Progenitor cell of endocrine pancreas (in vitro differentiated cells): ENCODE measurements around the gene NETO1. TPM values are rescaled to one million over a fixed set of nuclear protein-coding genes. Genes with fewer than 3 reads are reported as not detected.

Experiments
- DNase-seq: peaks from one replicate; pipeline ENCODE4 v3.0.0; 2021; ENCODE audit warnings: low spot score; ENCODE audit not compliant: unreplicated experiment
- H3K27ac Mint-ChIP-seq: 2 replicates; pipeline ENCODE4 v1.8.0; 2021; ENCODE audit warnings: mild to moderate bottlenecking, moderate library complexity, mixed read lengths
- H3K27me3 Mint-ChIP-seq: 2 replicates; pipeline ENCODE4 v1.8.0; 2021; ENCODE audit warnings: mixed read lengths
- H3K36me3 Mint-ChIP-seq: 2 replicates; pipeline ENCODE4 v1.8.0; 2022; ENCODE audit warnings: mixed read lengths; ENCODE audit not compliant: insufficient read depth
- H3K4me1 Mint-ChIP-seq: 2 replicates; pipeline ENCODE4 v1.8.0; 2021; ENCODE audit warnings: low read depth, mixed read lengths
- H3K4me3 Mint-ChIP-seq: 2 replicates; pipeline ENCODE4 v1.8.0; 2021; ENCODE audit warnings: low read depth, mild to moderate bottlenecking, moderate library complexity, mixed read lengths
- H3K9me3 Mint-ChIP-seq: 2 replicates; pipeline ENCODE4 v1.8.0; 2021; ENCODE audit warnings: low read depth, mixed read lengths
- total RNA-seq: library from RNA; stranded (reverse); gene quantifications from 2 replicates; pipeline ENCODE4 v1.2.1, GENCODE V29; 2021
- TF ChIP-seq, protein P1 (sequence below): fragments of 200-600 bp; sonication (generic); IDR thresholded peaks from one replicate; pipeline ENCODE4 v1.5.0; 2021; ENCODE audit warnings: antibody characterized with exemption, mild to moderate bottlenecking; ENCODE audit not compliant: unreplicated experiment

Gene NETO1
- total RNA-seq, 1 donor from 2014 or later: 52.4 TPM

DNA sequence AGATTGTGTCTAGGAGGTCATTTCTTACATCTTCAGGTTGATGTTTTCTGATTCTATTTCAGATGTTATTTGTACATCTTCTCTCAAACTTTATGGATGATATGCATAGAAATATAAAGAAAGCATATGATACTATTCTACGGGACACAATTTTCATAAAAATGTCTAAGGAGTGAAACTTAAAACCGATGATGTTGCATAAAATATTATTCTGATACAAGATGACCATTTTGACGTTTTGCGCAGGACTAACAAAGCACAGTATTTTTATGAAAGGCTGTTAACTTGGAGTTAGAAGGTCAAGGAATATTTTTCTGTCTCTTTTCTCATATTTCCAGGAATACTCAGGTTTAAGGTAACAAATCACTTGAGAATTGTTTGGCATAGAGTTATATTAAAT, 8.7 kb downstream of the NETO1 start:
- Mint-ChIP-seq H3K36me3 (peaks cover 41% of the 10 kb centered on the region), H3K4me1 (no peaks in the 10 kb centered on the region), H3K27ac (no peak overlapping the region), H3K9me3 (no peaks in the 10 kb centered on the region), H3K4me3 (no peak overlapping the region), H3K27me3 (no peaks in the 10 kb centered on the region)
- DNase-seq: no peak
- TF ChIP-seq, protein P1, sequence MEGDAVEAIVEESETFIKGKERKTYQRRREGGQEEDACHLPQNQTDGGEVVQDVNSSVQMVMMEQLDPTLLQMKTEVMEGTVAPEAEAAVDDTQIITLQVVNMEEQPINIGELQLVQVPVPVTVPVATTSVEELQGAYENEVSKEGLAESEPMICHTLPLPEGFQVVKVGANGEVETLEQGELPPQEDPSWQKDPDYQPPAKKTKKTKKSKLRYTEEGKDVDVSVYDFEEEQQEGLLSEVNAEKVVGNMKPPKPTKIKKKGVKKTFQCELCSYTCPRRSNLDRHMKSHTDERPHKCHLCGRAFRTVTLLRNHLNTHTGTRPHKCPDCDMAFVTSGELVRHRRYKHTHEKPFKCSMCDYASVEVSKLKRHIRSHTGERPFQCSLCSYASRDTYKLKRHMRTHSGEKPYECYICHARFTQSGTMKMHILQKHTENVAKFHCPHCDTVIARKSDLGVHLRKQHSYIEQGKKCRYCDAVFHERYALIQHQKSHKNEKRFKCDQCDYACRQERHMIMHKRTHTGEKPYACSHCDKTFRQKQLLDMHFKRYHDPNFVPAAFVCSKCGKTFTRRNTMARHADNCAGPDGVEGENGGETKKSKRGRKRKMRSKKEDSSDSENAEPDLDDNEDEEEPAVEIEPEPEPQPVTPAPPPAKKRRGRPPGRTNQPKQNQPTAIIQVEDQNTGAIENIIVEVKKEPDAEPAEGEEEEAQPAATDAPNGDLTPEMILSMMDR: no peak

DNA sequence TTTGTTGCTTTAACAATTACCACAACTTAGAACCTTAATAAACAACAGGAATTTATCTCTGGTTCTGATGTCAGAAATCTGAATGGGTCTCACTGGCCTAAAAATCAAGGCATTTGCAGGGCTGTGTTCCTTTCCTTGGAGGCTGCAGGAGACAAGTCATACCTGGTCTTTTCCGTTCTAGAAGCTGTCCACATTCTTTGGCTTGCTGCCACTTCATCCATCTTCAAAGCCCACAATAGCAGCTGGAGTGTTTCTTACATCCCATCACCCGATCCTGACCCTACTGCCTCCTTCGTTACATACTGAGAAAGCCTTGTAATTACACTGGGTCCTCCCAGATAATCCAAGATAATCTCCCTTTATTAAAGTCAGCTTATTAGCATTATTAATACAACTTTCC, 18.1 kb downstream of the NETO1 start:
- H3K9me3 Mint-ChIP-seq: no peaks in the 10 kb centered on the region
- peaks cover 26% of the 10 kb centered on the region for H3K36me3 Mint-ChIP-seq
- H3K27ac Mint-ChIP-seq: no peak overlapping the region
- TF ChIP-seq, protein P1: no peak
- H3K27me3 Mint-ChIP-seq: no peaks in the 10 kb centered on the region
- no peak overlapping the region for H3K4me3 Mint-ChIP-seq
- no peak for DNase-seq
- H3K4me1 Mint-ChIP-seq: peaks cover 2% of the 10 kb centered on the region

DNA sequence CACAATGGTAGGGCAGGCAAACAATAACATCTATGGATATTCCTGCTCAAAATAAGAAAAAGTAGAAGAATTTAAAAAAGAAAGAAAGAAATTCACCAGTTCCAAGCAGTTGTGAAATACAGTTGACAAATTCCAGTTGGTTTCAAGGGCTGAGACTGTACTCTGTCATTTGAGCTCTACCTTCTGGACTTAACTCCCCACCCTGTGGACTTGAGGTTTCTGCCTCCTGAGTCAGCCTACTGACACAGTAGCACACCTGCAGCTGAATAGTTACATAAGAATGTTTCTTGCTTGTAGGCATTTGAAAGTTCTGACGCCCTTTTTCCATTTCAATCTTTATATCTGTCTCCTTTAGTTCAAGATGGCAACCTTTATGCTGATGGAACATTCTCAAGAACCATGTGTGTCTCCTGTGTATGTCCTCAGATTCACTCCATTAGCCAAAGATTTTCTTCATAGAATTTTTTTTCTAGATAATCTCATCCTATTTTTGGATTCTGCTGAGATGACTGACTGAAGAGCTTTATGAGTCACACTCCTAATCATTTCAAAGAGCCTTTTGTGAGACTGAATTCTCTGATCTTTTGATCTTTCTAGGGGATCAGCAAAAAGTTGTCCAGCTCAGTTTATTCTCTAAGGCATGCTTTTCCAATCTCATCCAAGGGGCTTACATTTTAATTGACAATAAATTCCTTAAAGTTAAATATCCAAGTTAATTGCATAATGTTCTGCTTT, 19.1 kb downstream of the NETO1 start:
- TF ChIP-seq, protein P1: no peak
- Mint-ChIP-seq H3K36me3 (peaks cover 26% of the 10 kb centered on the region), H3K4me3 (no peak overlapping the region), H3K27ac (no peak overlapping the region), H3K9me3 (no peaks in the 10 kb centered on the region), H3K27me3 (no peaks in the 10 kb centered on the region), H3K4me1 (peaks cover 2% of the 10 kb centered on the region)
- no peak for DNase-seq

GRCh38 chr18:72847771-72848170, 20.0 kb downstream of the NETO1 start:
- DNase-seq: no peak
- Mint-ChIP-seq H3K4me1 (peaks cover 3% of the 10 kb centered on the region), H3K36me3 (peaks cover 26% of the 10 kb centered on the region), H3K9me3 (no peaks in the 10 kb centered on the region), H3K27me3 (no peaks in the 10 kb centered on the region), H3K4me3 (no peak overlapping the region), H3K27ac (no peak overlapping the region)
- TF ChIP-seq, protein P1: no peak

- DNase-seq: no peak
- TF ChIP-seq, protein P1: no peak
- Mint-ChIP-seq H3K27ac (peak overlapping the region; percentile 11), H3K36me3 (peaks cover 22% of the 10 kb centered on the region), H3K4me3 (no peak overlapping the region), H3K4me1 (peaks cover 3% of the 10 kb centered on the region), H3K9me3 (no peaks in the 10 kb centered on the region), H3K27me3 (no peaks in the 10 kb centered on the region)
Observed at GRCh38 chr18:72846736-72847533, 20.9 kb downstream of the NETO1 start.
